HL-60 (cell line): ENCODE data around the gene FAM171A1.

Source experiments
- GABPA ChIP-seq: IDR thresholded peaks from 2 replicates; pipeline ENCODE4 v1.6.1; 2012; ENCODE audit warnings: low read depth
- POLR2AphosphoS5 ChIP-seq: IDR thresholded peaks from 2 replicates; pipeline ENCODE4 v1.6.1; 2012; ENCODE audit warnings: low read depth
- SPI1 ChIP-seq: IDR thresholded peaks from 2 replicates; pipeline ENCODE4 v1.6.1; 2012; ENCODE audit warnings: low read depth, mild to moderate bottlenecking, borderline replicate concordance
- TF ChIP-seq, protein P1 (sequence below): IDR thresholded peaks from one replicate; pipeline ENCODE4 v1.5.1; 2011; ENCODE audit warnings: low read length, control low read depth, inconsistent platforms; ENCODE audit not compliant: insufficient read depth
- TF ChIP-seq, protein P2 (sequence below): IDR thresholded peaks from 2 replicates; pipeline ENCODE4 v1.6.1; 2012; ENCODE audit warnings: low read depth; ENCODE audit not compliant: insufficient replicate concordance

DNA sequence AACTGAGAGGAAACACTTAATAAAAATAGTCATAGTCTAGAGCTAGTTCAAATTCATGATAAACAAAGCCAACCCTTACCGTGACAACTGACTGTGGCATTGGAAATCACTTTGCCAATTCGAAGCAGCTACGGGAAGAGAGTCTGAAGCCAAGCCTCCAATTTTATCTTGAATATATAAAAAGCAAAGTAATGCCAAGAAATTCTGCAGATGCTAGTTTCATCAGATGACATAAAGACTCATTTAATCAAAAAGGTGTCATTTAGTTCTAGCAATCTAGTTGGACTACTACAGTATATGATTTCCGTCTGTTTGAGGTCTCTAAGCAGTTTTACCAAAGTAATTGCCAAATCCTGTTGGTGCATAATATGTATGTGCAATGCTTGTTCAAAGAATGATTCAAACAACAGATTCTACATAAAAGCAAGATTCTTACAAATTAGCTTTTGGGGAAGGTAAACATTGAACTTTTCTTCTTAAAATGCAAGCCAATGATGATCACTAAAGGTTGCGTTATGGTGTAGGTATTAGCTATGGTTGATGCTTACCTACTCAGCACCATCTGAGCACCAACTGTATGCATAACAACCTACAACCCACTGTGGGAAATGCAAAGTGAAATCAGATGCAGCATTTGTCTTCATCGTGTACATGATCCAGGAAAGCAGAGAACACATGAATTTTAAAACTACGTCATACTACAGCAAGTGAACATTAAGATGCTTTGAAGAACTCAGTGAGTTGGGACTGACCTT lies 2.8 kb downstream of the FAM171A1 start:
- TF ChIP-seq, protein P1, sequence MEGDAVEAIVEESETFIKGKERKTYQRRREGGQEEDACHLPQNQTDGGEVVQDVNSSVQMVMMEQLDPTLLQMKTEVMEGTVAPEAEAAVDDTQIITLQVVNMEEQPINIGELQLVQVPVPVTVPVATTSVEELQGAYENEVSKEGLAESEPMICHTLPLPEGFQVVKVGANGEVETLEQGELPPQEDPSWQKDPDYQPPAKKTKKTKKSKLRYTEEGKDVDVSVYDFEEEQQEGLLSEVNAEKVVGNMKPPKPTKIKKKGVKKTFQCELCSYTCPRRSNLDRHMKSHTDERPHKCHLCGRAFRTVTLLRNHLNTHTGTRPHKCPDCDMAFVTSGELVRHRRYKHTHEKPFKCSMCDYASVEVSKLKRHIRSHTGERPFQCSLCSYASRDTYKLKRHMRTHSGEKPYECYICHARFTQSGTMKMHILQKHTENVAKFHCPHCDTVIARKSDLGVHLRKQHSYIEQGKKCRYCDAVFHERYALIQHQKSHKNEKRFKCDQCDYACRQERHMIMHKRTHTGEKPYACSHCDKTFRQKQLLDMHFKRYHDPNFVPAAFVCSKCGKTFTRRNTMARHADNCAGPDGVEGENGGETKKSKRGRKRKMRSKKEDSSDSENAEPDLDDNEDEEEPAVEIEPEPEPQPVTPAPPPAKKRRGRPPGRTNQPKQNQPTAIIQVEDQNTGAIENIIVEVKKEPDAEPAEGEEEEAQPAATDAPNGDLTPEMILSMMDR, result no peak
- TF ChIP-seq POLR2AphosphoS5 (no peak), SPI1 (no peak), GABPA (no peak)
- TF ChIP-seq, protein P2, sequence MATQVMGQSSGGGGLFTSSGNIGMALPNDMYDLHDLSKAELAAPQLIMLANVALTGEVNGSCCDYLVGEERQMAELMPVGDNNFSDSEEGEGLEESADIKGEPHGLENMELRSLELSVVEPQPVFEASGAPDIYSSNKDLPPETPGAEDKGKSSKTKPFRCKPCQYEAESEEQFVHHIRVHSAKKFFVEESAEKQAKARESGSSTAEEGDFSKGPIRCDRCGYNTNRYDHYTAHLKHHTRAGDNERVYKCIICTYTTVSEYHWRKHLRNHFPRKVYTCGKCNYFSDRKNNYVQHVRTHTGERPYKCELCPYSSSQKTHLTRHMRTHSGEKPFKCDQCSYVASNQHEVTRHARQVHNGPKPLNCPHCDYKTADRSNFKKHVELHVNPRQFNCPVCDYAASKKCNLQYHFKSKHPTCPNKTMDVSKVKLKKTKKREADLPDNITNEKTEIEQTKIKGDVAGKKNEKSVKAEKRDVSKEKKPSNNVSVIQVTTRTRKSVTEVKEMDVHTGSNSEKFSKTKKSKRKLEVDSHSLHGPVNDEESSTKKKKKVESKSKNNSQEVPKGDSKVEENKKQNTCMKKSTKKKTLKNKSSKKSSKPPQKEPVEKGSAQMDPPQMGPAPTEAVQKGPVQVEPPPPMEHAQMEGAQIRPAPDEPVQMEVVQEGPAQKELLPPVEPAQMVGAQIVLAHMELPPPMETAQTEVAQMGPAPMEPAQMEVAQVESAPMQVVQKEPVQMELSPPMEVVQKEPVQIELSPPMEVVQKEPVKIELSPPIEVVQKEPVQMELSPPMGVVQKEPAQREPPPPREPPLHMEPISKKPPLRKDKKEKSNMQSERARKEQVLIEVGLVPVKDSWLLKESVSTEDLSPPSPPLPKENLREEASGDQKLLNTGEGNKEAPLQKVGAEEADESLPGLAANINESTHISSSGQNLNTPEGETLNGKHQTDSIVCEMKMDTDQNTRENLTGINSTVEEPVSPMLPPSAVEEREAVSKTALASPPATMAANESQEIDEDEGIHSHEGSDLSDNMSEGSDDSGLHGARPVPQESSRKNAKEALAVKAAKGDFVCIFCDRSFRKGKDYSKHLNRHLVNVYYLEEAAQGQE, result no peak
